HG03097 (cell line): Measurements from ENCODE around the gene IYD.

Experiments used
- ATAC-seq: cut with Tn5 transposase; IDR thresholded peaks from one replicate; pipeline ENCODE4 v1.9.1; 2021; ENCODE audit not compliant: unreplicated experiment, low FRiP score

Gene IYD

GRCh38 chr6:150394053-150394898 is 25.5 kb downstream of the IYD start:
- no peak for ATAC-seq

- no peak for ATAC-seq
Measured at GRCh38 chr6:150394899-150395295, 26.1 kb downstream of the IYD start.

GRCh38 chr6:150395388-150396009 is 26.7 kb downstream of the IYD start:
- no peak for ATAC-seq

- ATAC-seq, result no peak
Measured at GRCh38 chr6:150403458-150404246, 34.8 kb downstream of the IYD start.

- no peak for ATAC-seq
Measured at GRCh38 chr6:150406948-150407347, 38.1 kb downstream of the IYD start.

GRCh38 chr6:150408842-150409241 is 40.0 kb downstream of the IYD start:
- ATAC-seq, result no peak

- no peak for ATAC-seq
Measured at GRCh38 chr6:150409576-150410066, 40.8 kb downstream of the IYD start.

GRCh38 chr6:150410399-150410798 is 41.6 kb downstream of the IYD start:
- no peak for ATAC-seq

- ATAC-seq, result no peak
Measured at GRCh38 chr6:150410906-150411305, 42.1 kb downstream of the IYD start.

GRCh38 chr6:150412221-150412620 is 43.4 kb downstream of the IYD start:
- ATAC-seq, result no peak

GRCh38 chr6:150413198-150413597 is 44.4 kb downstream of the IYD start:
- no peak for ATAC-seq

- ATAC-seq, result no peak
Measured at GRCh38 chr6:150413781-150414281, 45.0 kb downstream of the IYD start.

GRCh38 chr6:150416128-150416527 is 47.3 kb downstream of the IYD start:
- no peak for ATAC-seq

GRCh38 chr6:150417250-150417649 is 48.4 kb downstream of the IYD start:
- no peak for ATAC-seq

- ATAC-seq, result no peak
Measured at GRCh38 chr6:150417899-150418826, 49.4 kb downstream of the IYD start.

- no peak for ATAC-seq
Measured at GRCh38 chr6:150418827-150419594, 50.2 kb downstream of the IYD start.

- ATAC-seq, result no peak
Measured at GRCh38 chr6:150420428-150420827, 51.6 kb downstream of the IYD start.

GRCh38 chr6:150420926-150421325 is 52.1 kb downstream of the IYD start:
- no peak for ATAC-seq

GRCh38 chr6:150425508-150425907 is 56.7 kb downstream of the IYD start:
- ATAC-seq, result no peak
